Measurements from ENCODE around the gene TBK1.

The TBK1 gene

DNA sequence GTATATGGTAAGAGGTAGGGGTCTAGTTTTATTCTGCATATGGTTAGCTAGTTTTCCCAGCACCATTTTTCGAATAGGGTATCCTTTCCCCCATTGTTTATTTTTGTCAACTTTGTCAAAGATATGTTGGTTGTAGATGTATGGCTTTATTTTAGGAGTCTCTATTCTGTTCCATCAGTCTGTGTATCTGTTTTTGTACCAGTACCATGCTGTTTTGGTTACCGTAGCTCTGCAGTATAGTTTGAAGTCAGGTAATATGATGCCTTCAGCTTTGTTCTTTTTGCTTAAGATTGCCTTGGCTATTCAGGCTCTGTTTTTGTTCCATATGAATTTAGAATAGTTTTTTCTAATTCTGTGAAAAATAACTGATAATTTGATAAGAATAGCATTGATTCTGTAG lies 24.9 kb downstream of the TBK1 start:
- H3K9me3 Mint-ChIP-seq: peaks cover 24% of the 10 kb centered on the region
- H3K27me3 Mint-ChIP-seq (ENCODE audit: low read depth): no peaks in the 10 kb centered on the region
- no peak overlapping the region for H3K4me3 Mint-ChIP-seq
- peaks cover 68% of the 10 kb centered on the region for H3K36me3 Mint-ChIP-seq (ENCODE audit: low read depth)
- H3K4me1 Mint-ChIP-seq: peaks cover 10% of the 10 kb centered on the region
- no peak overlapping the region for H3K27ac Mint-ChIP-seq
- TF ChIP-seq, protein P1, sequence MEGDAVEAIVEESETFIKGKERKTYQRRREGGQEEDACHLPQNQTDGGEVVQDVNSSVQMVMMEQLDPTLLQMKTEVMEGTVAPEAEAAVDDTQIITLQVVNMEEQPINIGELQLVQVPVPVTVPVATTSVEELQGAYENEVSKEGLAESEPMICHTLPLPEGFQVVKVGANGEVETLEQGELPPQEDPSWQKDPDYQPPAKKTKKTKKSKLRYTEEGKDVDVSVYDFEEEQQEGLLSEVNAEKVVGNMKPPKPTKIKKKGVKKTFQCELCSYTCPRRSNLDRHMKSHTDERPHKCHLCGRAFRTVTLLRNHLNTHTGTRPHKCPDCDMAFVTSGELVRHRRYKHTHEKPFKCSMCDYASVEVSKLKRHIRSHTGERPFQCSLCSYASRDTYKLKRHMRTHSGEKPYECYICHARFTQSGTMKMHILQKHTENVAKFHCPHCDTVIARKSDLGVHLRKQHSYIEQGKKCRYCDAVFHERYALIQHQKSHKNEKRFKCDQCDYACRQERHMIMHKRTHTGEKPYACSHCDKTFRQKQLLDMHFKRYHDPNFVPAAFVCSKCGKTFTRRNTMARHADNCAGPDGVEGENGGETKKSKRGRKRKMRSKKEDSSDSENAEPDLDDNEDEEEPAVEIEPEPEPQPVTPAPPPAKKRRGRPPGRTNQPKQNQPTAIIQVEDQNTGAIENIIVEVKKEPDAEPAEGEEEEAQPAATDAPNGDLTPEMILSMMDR (IDR thresholded peaks at IDR 0.05; ENCODE audit: unreplicated experiment in 3 of 3): no peak

DNA sequence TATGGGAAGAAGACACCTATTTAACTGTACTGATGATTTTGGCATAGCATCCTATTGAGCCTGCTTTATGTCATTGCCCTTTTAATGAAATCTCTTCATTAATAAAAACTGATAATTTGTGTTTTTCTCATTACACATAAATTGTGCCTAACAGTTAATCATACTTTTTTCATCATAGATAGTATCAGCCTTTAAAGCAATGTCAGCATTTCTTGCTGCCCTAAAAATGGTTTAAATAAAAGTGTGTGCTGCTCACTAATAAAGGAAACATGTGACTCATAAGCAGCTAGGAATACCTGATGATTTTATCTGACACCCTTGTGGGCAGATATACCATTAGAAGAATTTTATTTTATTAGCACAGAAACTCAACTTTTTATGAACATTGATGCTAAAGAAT lies 26.7 kb downstream of the TBK1 start:
- Mint-ChIP-seq H3K9me3 (peaks cover 21% of the 10 kb centered on the region), H3K4me1 (no peaks in the 10 kb centered on the region), H3K36me3 (ENCODE audit: low read depth) (peaks cover 58% of the 10 kb centered on the region), H3K27ac (no peak overlapping the region), H3K27me3 (ENCODE audit: low read depth) (no peaks in the 10 kb centered on the region), H3K4me3 (no peak overlapping the region)
- TF ChIP-seq, protein P1 (IDR thresholded peaks at IDR 0.05; ENCODE audit: unreplicated experiment in 3 of 3): no peak

DNA sequence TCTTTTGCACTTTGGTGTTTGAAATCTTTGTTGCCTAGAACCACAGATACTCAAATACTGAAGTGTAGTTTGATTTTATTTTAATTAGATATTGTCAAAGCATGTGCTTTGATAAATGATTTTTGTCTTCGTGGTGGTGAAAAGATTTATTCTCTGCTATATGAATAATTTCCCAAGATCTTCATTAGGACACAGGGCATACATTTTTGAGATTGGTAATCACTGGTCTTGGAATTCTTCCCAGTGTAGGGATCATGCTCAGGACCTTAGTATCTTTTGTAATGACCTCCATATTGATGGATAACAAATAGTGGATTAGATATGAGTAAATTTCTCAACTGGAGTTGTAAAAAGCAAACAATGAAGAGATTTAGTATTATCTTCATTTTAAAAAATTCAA lies 28.2 kb downstream of the TBK1 start:
- Mint-ChIP-seq H3K36me3 (ENCODE audit: low read depth) (peaks cover 49% of the 10 kb centered on the region), H3K4me3 (no peak overlapping the region), H3K27ac (no peak overlapping the region), H3K4me1 (no peaks in the 10 kb centered on the region), H3K9me3 (peaks cover 20% of the 10 kb centered on the region), H3K27me3 (ENCODE audit: low read depth) (no peaks in the 10 kb centered on the region)
- TF ChIP-seq, protein P1 (IDR thresholded peaks at IDR 0.05; ENCODE audit: unreplicated experiment in 3 of 3): no peak

DNA sequence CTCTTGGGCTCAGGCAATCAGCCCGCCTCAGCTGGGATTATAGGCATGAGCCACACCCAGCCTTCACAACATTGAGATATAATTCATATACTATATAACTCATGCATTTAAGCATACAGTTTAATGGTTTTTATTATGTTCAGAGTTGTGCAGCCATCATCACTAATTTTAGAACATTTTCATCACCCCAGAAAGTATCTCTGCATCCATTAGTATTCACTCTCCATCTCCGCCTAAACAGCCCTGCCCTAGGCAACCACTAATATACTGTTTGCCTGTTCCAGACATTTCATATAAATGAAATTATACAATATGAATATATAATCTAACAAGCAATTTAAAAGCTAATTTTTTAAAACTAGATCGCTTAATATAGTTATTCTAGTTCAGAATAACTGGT lies 34.7 kb downstream of the TBK1 start:
- no peaks in the 10 kb centered on the region for H3K27me3 Mint-ChIP-seq (ENCODE audit: low read depth)
- no peak overlapping the region for H3K27ac Mint-ChIP-seq
- TF ChIP-seq, protein P1 (IDR thresholded peaks at IDR 0.05; ENCODE audit: unreplicated experiment in 3 of 3): no peak
- no peaks in the 10 kb centered on the region for H3K4me1 Mint-ChIP-seq
- H3K36me3 Mint-ChIP-seq (ENCODE audit: low read depth): peaks cover 28% of the 10 kb centered on the region
- H3K4me3 Mint-ChIP-seq: no peak overlapping the region
- H3K9me3 Mint-ChIP-seq: no peaks in the 10 kb centered on the region

DNA sequence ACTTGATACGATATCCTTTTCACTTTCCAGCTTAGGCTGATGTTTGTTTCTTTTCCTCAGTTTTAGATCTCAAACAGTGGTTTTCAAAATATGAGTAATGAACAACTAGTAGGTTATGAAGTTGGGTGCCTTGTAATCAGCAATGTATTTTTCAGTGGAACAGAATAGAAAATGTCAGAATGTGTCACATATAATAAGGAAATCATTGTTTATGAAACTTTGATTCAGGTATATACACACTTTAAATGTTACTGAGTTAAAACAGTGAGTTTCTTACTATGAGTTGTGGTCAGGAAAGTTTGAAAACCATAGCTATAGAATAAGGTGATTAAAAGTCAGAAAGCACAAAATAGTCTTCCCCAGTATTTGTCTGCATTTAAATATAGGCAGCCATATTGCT lies 39.8 kb downstream of the TBK1 start:
- Mint-ChIP-seq H3K4me3 (no peak overlapping the region), H3K4me1 (no peaks in the 10 kb centered on the region)

DNA sequence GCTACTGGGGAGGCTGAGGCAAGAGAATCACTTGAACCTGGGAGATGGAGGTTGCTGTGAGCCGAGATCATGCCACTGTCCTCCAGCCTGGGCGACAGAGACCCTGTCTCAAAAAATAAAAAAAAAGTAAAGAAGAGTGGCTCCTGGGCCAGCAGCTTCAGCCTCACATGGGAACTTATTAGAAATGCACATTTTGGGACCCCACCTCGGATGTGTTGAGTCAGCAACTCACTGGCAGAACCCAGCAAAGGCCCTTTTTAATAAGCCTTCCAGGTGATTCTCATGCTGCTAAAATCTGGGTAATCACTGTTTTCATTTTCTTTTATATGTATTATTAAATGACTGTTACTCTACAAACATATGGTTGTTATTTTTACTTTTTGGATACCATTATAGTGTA lies 41.6 kb downstream of the TBK1 start:
- no peak overlapping the region for H3K4me3 Mint-ChIP-seq
- no peaks in the 10 kb centered on the region for H3K4me1 Mint-ChIP-seq
- TF ChIP-seq, protein P1 (IDR thresholded peaks at IDR 0.05; ENCODE audit: unreplicated experiment in 3 of 3): no peak
- peaks cover 41% of the 10 kb centered on the region for H3K36me3 Mint-ChIP-seq (ENCODE audit: low read depth)
- H3K27ac Mint-ChIP-seq: no peak overlapping the region
- no peaks in the 10 kb centered on the region for H3K27me3 Mint-ChIP-seq (ENCODE audit: low read depth)
- no peaks in the 10 kb centered on the region for H3K9me3 Mint-ChIP-seq

More for the DNA sequence above, 39.8 kb downstream of the TBK1 start:
- H3K27me3 Mint-ChIP-seq (ENCODE audit: low read depth): no peaks in the 10 kb centered on the region
- no peaks in the 10 kb centered on the region for H3K9me3 Mint-ChIP-seq
- TF ChIP-seq, protein P1 (IDR thresholded peaks at IDR 0.05; ENCODE audit: unreplicated experiment in 3 of 3): no peak
- H3K27ac Mint-ChIP-seq: no peak overlapping the region
- H3K36me3 Mint-ChIP-seq (ENCODE audit: low read depth): peaks cover 28% of the 10 kb centered on the region
